ENCODE results near the gene XPR1. TPM values are rescaled to one million over a fixed set of nuclear protein-coding genes. Genes with fewer than 3 reads are reported as not detected.
"Not testable (repeated sequence)": the region's sequence is repeated elsewhere in the genome, so short reads cannot be mapped to it uniquely, and the experiment has no call there.

Gene XPR1
- total RNA-seq, 2 experiments from 2014 or later: 15.0 to 20.0 TPM

- Mint-ChIP-seq H3K4me3 (no peak overlapping the region), H3K36me3 (peaks cover 15% of the 10 kb centered on the region), H3K4me1 (peaks cover 6% of the 10 kb centered on the region), H3K27ac (no peak overlapping the region), H3K27me3 (no peaks in the 10 kb centered on the region), H3K9me3 (no peaks in the 10 kb centered on the region)
- no peak for DNase-seq
Observed at GRCh38 chr1:180789460-180789859, 157.6 kb downstream of the XPR1 start.

- DNase-seq, H3K27me3 Mint-ChIP-seq, H3K9me3 Mint-ChIP-seq, H3K27ac Mint-ChIP-seq, H3K4me3 Mint-ChIP-seq, H3K4me1 Mint-ChIP-seq: not testable (repeated sequence)
- peaks cover 15% of the 10 kb centered on the region for H3K36me3 Mint-ChIP-seq
Observed at GRCh38 chr1:180791152-180791551, 159.3 kb downstream of the XPR1 start.

- H3K36me3 Mint-ChIP-seq: peaks cover 15% of the 10 kb centered on the region
- H3K9me3 Mint-ChIP-seq: no peaks in the 10 kb centered on the region
- no peak overlapping the region for H3K4me3 Mint-ChIP-seq
- H3K27ac Mint-ChIP-seq: no peak overlapping the region
- H3K27me3 Mint-ChIP-seq: no peaks in the 10 kb centered on the region
- DNase-seq: no peak
- peaks cover 8% of the 10 kb centered on the region for H3K4me1 Mint-ChIP-seq
Observed at GRCh38 chr1:180791806-180792205, 160.0 kb downstream of the XPR1 start.

GRCh38 chr1:180793451-180793850 lies 161.6 kb downstream of the XPR1 start:
- Mint-ChIP-seq H3K4me3 (no peak overlapping the region), H3K4me1 (peaks cover 8% of the 10 kb centered on the region), H3K9me3 (no peaks in the 10 kb centered on the region), H3K27me3 (no peaks in the 10 kb centered on the region), H3K36me3 (peaks cover 9% of the 10 kb centered on the region), H3K27ac (no peak overlapping the region)
- no peak for DNase-seq

- H3K9me3 Mint-ChIP-seq: no peaks in the 10 kb centered on the region
- no peaks in the 10 kb centered on the region for H3K27me3 Mint-ChIP-seq
- H3K4me1 Mint-ChIP-seq: peaks cover 4% of the 10 kb centered on the region
- DNase-seq: no peak
- H3K36me3 Mint-ChIP-seq: no peaks in the 10 kb centered on the region
- H3K27ac Mint-ChIP-seq: no peak overlapping the region
- no peak overlapping the region for H3K4me3 Mint-ChIP-seq
Observed at GRCh38 chr1:180796897-180797640, 165.2 kb downstream of the XPR1 start.

- Mint-ChIP-seq H3K27me3 (no peaks in the 10 kb centered on the region), H3K9me3 (no peaks in the 10 kb centered on the region), H3K4me3 (no peak overlapping the region), H3K36me3 (peaks cover 6% of the 10 kb centered on the region), H3K27ac (no peak overlapping the region), H3K4me1 (peaks cover 11% of the 10 kb centered on the region)
- no peak for DNase-seq
Observed at GRCh38 chr1:180800945-180801344, 169.1 kb downstream of the XPR1 start.

- Mint-ChIP-seq H3K36me3 (peaks cover 13% of the 10 kb centered on the region), H3K27ac (no peak overlapping the region), H3K9me3 (no peaks in the 10 kb centered on the region), H3K4me1 (peaks cover 9% of the 10 kb centered on the region), H3K4me3 (no peak overlapping the region), H3K27me3 (no peaks in the 10 kb centered on the region)
- no peak for DNase-seq
Observed at GRCh38 chr1:180802813-180803212, 171.0 kb downstream of the XPR1 start.

GRCh38 chr1:180805316-180805715 lies 173.5 kb downstream of the XPR1 start:
- H3K9me3 Mint-ChIP-seq: peaks cover 1% of the 10 kb centered on the region
- no peak for DNase-seq
- H3K27me3 Mint-ChIP-seq: no peaks in the 10 kb centered on the region
- H3K4me3 Mint-ChIP-seq: no peak overlapping the region
- H3K4me1 Mint-ChIP-seq: peaks cover 9% of the 10 kb centered on the region
- no peak overlapping the region for H3K27ac Mint-ChIP-seq
- peaks cover 22% of the 10 kb centered on the region for H3K36me3 Mint-ChIP-seq

- Mint-ChIP-seq H3K27me3 (no peaks in the 10 kb centered on the region), H3K27ac (no peak overlapping the region), H3K9me3 (peaks cover 1% of the 10 kb centered on the region), H3K4me1 (no peaks in the 10 kb centered on the region), H3K4me3 (no peak overlapping the region), H3K36me3 (peaks cover 29% of the 10 kb centered on the region)
- no peak for DNase-seq
Observed at GRCh38 chr1:180811298-180811697, 179.5 kb downstream of the XPR1 start.

- Mint-ChIP-seq H3K27me3 (no peaks in the 10 kb centered on the region), H3K27ac (no peak overlapping the region), H3K9me3 (peaks cover 1% of the 10 kb centered on the region), H3K4me3 (no peak overlapping the region), H3K36me3 (peaks cover 29% of the 10 kb centered on the region), H3K4me1 (no peaks in the 10 kb centered on the region)
- no peak for DNase-seq
Observed at GRCh38 chr1:180811886-180812285, 180.1 kb downstream of the XPR1 start.

GRCh38 chr1:180814258-180814657 lies 182.4 kb downstream of the XPR1 start:
- H3K27me3 Mint-ChIP-seq: no peaks in the 10 kb centered on the region
- no peaks in the 10 kb centered on the region for H3K4me1 Mint-ChIP-seq
- no peak overlapping the region for H3K4me3 Mint-ChIP-seq
- H3K36me3 Mint-ChIP-seq: peaks cover 13% of the 10 kb centered on the region
- H3K27ac Mint-ChIP-seq: no peak overlapping the region
- H3K9me3 Mint-ChIP-seq: no peaks in the 10 kb centered on the region
- DNase-seq: no peak

- no peaks in the 10 kb centered on the region for H3K27me3 Mint-ChIP-seq
- no peak overlapping the region for H3K4me3 Mint-ChIP-seq
- peaks cover under 1% of the 10 kb centered on the region for H3K9me3 Mint-ChIP-seq
- H3K4me1 Mint-ChIP-seq: no peaks in the 10 kb centered on the region
- no peak for DNase-seq
- H3K36me3 Mint-ChIP-seq: peaks cover 14% of the 10 kb centered on the region
- H3K27ac Mint-ChIP-seq: no peak overlapping the region
Observed at GRCh38 chr1:180815188-180815587, 183.4 kb downstream of the XPR1 start.

- H3K9me3 Mint-ChIP-seq: peaks cover 2% of the 10 kb centered on the region
- no peak for DNase-seq
- H3K4me1 Mint-ChIP-seq: no peaks in the 10 kb centered on the region
- no peaks in the 10 kb centered on the region for H3K27me3 Mint-ChIP-seq
- peaks cover 21% of the 10 kb centered on the region for H3K36me3 Mint-ChIP-seq
- no peak overlapping the region for H3K4me3 Mint-ChIP-seq
- no peak overlapping the region for H3K27ac Mint-ChIP-seq
Observed at GRCh38 chr1:180816132-180816531, 184.3 kb downstream of the XPR1 start.

GRCh38 chr1:180821970-180822369 lies 190.1 kb downstream of the XPR1 start:
- H3K36me3 Mint-ChIP-seq: peaks cover 8% of the 10 kb centered on the region
- H3K9me3 Mint-ChIP-seq: peaks cover 2% of the 10 kb centered on the region
- H3K27ac Mint-ChIP-seq: no peak overlapping the region
- DNase-seq: no peak
- H3K27me3 Mint-ChIP-seq: no peaks in the 10 kb centered on the region
- H3K4me1 Mint-ChIP-seq: no peaks in the 10 kb centered on the region
- H3K4me3 Mint-ChIP-seq: no peak overlapping the region

GRCh38 chr1:180831507-180831906 lies 199.7 kb downstream of the XPR1 start:
- not testable (repeated sequence) for DNase-seq, H3K4me1 Mint-ChIP-seq, H3K4me3 Mint-ChIP-seq, H3K27me3 Mint-ChIP-seq, H3K27ac Mint-ChIP-seq
- peaks cover 52% of the 10 kb centered on the region for H3K36me3 Mint-ChIP-seq
- H3K9me3 Mint-ChIP-seq: peaks cover 27% of the 10 kb centered on the region

- Mint-ChIP-seq H3K4me1 (peaks cover 12% of the 10 kb centered on the region), H3K36me3 (peaks cover 64% of the 10 kb centered on the region), H3K9me3 (peaks cover 27% of the 10 kb centered on the region)
- not testable (repeated sequence) for H3K27ac Mint-ChIP-seq, H3K4me3 Mint-ChIP-seq, DNase-seq, H3K27me3 Mint-ChIP-seq
Observed at GRCh38 chr1:180833180-180833579, 201.4 kb downstream of the XPR1 start.
